ENCODE measurements around the gene NOC3L. TPM values are rescaled to one million over a fixed set of nuclear protein-coding genes. Genes with fewer than 3 reads are reported as not detected.

The NOC3L gene
- polyA plus RNA-seq, 1 of the 3 experiments (the other 2 are of a cell fraction), result 9.0 TPM

DNA sequence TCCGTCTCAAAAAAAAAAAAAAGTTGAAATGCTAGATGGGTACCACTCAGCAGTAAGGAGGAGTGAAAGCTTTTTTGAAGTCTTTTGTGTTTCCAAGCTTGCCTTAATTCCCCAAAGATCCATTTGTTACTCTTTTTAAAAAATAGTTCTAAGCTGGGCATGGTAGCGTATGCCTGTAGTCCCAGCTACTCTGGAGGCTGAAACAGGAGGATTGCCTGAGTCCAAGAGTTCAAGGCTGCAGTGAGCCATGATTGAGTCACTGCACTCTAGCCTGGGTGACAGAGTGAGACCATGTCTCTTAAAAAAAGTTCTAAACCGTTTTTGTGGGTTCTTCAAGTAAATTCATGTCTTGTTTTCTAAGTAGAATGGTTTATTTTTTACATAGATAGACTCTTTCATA lies 44.9 kb upstream of the NOC3L start:
- Histone ChIP-seq H3K9ac (no peak overlapping the region), H2AFZ (ENCODE audit: low read depth) (no peak overlapping the region), H3K4me3 (ENCODE audit: low read depth in 2 of 2, low read length in 1 of 2) (no peak overlapping the region), H3K4me1 (ENCODE audit: control insufficient read depth in 1 of 2, insufficient read depth in 2 of 2, low read depth in 1 of 2, low read length in 1 of 2) (peaks cover 0 to 8% of the 10 kb centered on the region in 2 experiments; a peak in 2 of 4 replicates), H3K36me3 (replicated peaks in 1 of 2; ENCODE audit: control insufficient read depth in 1 of 2, insufficient read depth in 2 of 2, low read length in 1 of 2) (no peaks in the 10 kb centered on the region), H3K27ac (ENCODE audit: low read depth in 2 of 2, low read length in 1 of 2) (no peak overlapping the region), H3F3A (replicated peaks; ENCODE audit: insufficient read depth) (peaks cover 5% of the 10 kb centered on the region), H4K20me1 (ENCODE audit: insufficient read depth) (no peaks in the 10 kb centered on the region), H3K9me2 (no peaks in the 10 kb centered on the region), H3K79me2 (ENCODE audit: insufficient read depth) (peaks cover 80% of the 10 kb centered on the region), H3K27me3 (ENCODE audit: insufficient read depth) (no peaks in the 10 kb centered on the region), H3K9me3 (no peaks in the 10 kb centered on the region), H3K4me2 (no peak overlapping the region)
- TF ChIP-seq, protein P1, sequence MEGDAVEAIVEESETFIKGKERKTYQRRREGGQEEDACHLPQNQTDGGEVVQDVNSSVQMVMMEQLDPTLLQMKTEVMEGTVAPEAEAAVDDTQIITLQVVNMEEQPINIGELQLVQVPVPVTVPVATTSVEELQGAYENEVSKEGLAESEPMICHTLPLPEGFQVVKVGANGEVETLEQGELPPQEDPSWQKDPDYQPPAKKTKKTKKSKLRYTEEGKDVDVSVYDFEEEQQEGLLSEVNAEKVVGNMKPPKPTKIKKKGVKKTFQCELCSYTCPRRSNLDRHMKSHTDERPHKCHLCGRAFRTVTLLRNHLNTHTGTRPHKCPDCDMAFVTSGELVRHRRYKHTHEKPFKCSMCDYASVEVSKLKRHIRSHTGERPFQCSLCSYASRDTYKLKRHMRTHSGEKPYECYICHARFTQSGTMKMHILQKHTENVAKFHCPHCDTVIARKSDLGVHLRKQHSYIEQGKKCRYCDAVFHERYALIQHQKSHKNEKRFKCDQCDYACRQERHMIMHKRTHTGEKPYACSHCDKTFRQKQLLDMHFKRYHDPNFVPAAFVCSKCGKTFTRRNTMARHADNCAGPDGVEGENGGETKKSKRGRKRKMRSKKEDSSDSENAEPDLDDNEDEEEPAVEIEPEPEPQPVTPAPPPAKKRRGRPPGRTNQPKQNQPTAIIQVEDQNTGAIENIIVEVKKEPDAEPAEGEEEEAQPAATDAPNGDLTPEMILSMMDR (IDR thresholded peaks at IDR 0.05), result no peak
- TF ChIP-seq RFX5 (IDR thresholded peaks at IDR 0.05; ENCODE audit: low read length) (no peak), JUND (IDR thresholded peaks at IDR 0.05) (no peak), GATA2 (CRISPR knock-in tag; IDR thresholded peaks at IDR 0.05) (no peak), YY1 (IDR thresholded peaks at IDR 0.05; ENCODE audit: low read depth) (no peak), FOSL2 (IDR thresholded peaks at IDR 0.05; ENCODE audit: borderline replicate concordance, low read depth) (no peak), MEF2A (IDR thresholded peaks at IDR 0.05; ENCODE audit: borderline replicate concordance, low read depth) (no peak)
- TF ChIP-seq, protein P2, sequence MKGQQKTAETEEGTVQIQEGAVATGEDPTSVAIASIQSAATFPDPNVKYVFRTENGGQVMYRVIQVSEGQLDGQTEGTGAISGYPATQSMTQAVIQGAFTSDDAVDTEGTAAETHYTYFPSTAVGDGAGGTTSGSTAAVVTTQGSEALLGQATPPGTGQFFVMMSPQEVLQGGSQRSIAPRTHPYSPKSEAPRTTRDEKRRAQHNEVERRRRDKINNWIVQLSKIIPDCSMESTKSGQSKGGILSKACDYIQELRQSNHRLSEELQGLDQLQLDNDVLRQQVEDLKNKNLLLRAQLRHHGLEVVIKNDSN (IDR thresholded peaks at IDR 0.05; ENCODE audit: borderline replicate concordance, low read depth), result no peak
- TF ChIP-seq, protein P3, sequence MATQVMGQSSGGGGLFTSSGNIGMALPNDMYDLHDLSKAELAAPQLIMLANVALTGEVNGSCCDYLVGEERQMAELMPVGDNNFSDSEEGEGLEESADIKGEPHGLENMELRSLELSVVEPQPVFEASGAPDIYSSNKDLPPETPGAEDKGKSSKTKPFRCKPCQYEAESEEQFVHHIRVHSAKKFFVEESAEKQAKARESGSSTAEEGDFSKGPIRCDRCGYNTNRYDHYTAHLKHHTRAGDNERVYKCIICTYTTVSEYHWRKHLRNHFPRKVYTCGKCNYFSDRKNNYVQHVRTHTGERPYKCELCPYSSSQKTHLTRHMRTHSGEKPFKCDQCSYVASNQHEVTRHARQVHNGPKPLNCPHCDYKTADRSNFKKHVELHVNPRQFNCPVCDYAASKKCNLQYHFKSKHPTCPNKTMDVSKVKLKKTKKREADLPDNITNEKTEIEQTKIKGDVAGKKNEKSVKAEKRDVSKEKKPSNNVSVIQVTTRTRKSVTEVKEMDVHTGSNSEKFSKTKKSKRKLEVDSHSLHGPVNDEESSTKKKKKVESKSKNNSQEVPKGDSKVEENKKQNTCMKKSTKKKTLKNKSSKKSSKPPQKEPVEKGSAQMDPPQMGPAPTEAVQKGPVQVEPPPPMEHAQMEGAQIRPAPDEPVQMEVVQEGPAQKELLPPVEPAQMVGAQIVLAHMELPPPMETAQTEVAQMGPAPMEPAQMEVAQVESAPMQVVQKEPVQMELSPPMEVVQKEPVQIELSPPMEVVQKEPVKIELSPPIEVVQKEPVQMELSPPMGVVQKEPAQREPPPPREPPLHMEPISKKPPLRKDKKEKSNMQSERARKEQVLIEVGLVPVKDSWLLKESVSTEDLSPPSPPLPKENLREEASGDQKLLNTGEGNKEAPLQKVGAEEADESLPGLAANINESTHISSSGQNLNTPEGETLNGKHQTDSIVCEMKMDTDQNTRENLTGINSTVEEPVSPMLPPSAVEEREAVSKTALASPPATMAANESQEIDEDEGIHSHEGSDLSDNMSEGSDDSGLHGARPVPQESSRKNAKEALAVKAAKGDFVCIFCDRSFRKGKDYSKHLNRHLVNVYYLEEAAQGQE (IDR thresholded peaks at IDR 0.05; ENCODE audit: low read depth, low read length), result no peak
- POLR2A ChIA-PET, result no interaction called here
- CTCF ChIA-PET, result interaction anchor here (0.8 to 1.1 kb wide), 2 partner anchors 132 to 491 kb away, joined by 3 read pairs; no protein-coding TSS in a partner anchor
- DNase-seq, result no peak
- WGBS (ENCODE audit: low lambda C conversion rate), result 83% methylated on average over 3 of the region's 3 CpGs

DNA sequence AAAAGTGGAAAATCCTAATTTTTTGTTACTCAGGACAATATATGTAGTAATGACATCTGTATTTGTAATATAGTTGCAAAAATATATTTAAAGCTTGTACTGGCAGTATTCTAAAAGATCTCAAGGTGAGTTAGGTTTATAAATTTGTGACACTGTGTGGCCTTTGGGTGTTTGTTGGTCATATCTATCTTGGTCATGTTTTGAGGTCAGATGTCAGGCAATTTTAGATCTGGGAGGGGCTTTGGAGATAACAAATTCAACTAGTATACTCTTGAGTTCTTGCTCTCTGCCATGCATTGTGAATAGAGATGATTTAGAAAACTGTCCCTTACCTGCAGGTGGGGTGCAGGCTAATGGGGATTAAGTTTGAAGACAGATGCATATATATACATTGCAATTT lies 42.7 kb upstream of the NOC3L start:
- Histone ChIP-seq H3K27ac (ENCODE audit: low read depth in 2 of 2, low read length in 1 of 2) (no peak overlapping the region), H3K27me3 (ENCODE audit: insufficient read depth) (no peaks in the 10 kb centered on the region), H3K4me2 (no peak overlapping the region), H3F3A (replicated peaks; ENCODE audit: insufficient read depth) (no peaks in the 10 kb centered on the region), H3K9ac (no peak overlapping the region), H4K20me1 (ENCODE audit: insufficient read depth) (no peaks in the 10 kb centered on the region), H3K79me2 (ENCODE audit: insufficient read depth) (peaks cover 65% of the 10 kb centered on the region), H3K4me3 (ENCODE audit: low read depth in 2 of 2, low read length in 1 of 2) (no peak overlapping the region), H3K4me1 (ENCODE audit: control insufficient read depth in 1 of 2, insufficient read depth in 2 of 2, low read depth in 1 of 2, low read length in 1 of 2) (no peaks in the 10 kb centered on the region; a peak in 1 of 4 replicates), H2AFZ (ENCODE audit: low read depth) (no peak overlapping the region), H3K9me2 (no peaks in the 10 kb centered on the region), H3K9me3 (no peaks in the 10 kb centered on the region), H3K36me3 (replicated peaks in 1 of 2; ENCODE audit: control insufficient read depth in 1 of 2, insufficient read depth in 2 of 2, low read length in 1 of 2) (no peaks in the 10 kb centered on the region)
- TF ChIP-seq SMC3 (IDR thresholded peaks at IDR 0.05; ENCODE audit: low read depth, low read length) (no peak), CHD2 (IDR thresholded peaks at IDR 0.05; ENCODE audit: low read length, partially characterized antibody) (no peak), TCF12 (IDR thresholded peaks at IDR 0.05) (no peak), EZH2phosphoT487 (IDR thresholded peaks at IDR 0.05; ENCODE audit: borderline replicate concordance, low read depth) (no peak)
- TF ChIP-seq, protein P4, sequence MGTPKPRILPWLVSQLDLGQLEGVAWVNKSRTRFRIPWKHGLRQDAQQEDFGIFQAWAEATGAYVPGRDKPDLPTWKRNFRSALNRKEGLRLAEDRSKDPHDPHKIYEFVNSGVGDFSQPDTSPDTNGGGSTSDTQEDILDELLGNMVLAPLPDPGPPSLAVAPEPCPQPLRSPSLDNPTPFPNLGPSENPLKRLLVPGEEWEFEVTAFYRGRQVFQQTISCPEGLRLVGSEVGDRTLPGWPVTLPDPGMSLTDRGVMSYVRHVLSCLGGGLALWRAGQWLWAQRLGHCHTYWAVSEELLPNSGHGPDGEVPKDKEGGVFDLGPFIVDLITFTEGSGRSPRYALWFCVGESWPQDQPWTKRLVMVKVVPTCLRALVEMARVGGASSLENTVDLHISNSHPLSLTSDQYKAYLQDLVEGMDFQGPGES (IDR thresholded peaks at IDR 0.05; ENCODE audit: low read depth, low read length), result no peak
- TF ChIP-seq, protein P5, sequence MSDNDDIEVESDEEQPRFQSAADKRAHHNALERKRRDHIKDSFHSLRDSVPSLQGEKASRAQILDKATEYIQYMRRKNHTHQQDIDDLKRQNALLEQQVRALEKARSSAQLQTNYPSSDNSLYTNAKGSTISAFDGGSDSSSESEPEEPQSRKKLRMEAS (IDR thresholded peaks at IDR 0.05; ENCODE audit: low read depth), result no peak
- POLR2A ChIA-PET, result no interaction called here
- no peak for DNase-seq
- CTCF ChIA-PET, result interaction anchor here (0.9 to 3.6 kb wide), 3 partner anchors 8 to 39 kb away, joined by 3 to 9 read pairs (median 5); no protein-coding TSS in a partner anchor

Measured in SK-N-SH (cell line).